GM12874 (cell line): ENCODE data around the gene SH3PXD2B.

Experiments
- TF ChIP-seq, protein P1 (sequence below): IDR thresholded peaks from 2 replicates; pipeline ENCODE4 v1.5.1; 2011; ENCODE audit warnings: low read depth, mild to moderate bottlenecking, control low read depth, low read length, moderate library complexity; ENCODE audit not compliant: insufficient read depth

SH3PXD2B gene

DNA sequence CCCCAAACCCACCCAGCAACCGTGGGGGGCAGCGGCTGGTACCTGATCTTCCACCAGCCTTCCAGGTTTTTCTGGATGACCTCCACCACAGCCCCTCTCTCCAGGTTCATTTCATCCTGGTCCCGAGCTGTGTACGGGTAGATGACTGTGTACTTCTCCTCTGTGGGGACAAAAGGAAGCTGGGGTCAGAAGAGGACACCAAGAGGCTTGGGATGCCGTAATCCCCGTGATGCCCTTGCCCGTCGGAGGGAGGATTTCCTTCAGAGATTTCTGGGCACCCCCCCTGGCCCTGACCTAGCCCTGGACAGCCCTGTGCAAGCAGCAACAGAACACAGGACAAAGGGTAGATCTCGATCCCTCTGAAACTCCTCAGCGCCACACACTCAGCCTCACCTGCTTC, 100.5 kb downstream of the SH3PXD2B start:
- TF ChIP-seq, protein P1, sequence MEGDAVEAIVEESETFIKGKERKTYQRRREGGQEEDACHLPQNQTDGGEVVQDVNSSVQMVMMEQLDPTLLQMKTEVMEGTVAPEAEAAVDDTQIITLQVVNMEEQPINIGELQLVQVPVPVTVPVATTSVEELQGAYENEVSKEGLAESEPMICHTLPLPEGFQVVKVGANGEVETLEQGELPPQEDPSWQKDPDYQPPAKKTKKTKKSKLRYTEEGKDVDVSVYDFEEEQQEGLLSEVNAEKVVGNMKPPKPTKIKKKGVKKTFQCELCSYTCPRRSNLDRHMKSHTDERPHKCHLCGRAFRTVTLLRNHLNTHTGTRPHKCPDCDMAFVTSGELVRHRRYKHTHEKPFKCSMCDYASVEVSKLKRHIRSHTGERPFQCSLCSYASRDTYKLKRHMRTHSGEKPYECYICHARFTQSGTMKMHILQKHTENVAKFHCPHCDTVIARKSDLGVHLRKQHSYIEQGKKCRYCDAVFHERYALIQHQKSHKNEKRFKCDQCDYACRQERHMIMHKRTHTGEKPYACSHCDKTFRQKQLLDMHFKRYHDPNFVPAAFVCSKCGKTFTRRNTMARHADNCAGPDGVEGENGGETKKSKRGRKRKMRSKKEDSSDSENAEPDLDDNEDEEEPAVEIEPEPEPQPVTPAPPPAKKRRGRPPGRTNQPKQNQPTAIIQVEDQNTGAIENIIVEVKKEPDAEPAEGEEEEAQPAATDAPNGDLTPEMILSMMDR = no peak

DNA sequence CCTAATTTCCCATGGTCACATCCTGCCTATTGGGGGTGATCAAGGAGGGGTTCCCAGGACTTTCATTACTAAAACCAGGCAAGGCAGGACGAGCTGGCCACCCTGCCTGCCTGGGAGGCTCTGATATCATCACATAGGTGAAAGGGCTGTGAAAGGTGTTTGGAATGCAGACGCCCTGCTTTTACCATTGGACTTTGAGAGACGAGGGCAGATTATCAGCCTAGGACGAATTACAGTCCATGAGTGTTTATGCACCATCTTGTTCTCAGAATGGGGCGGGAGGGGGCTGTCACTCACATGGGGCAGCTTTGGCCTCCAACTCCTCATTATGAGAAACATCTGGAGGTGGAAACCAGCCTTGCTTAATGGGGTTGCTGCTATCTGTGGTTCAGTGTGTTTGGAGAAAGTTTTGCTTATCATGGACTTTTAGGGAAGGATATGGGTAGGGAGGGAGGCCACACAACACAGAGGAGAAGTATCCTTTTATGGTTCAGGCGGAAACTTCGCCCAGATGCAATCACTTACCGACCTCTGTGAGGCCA, 101.0 kb downstream of the SH3PXD2B start:
- TF ChIP-seq, protein P1 = no peak

DNA sequence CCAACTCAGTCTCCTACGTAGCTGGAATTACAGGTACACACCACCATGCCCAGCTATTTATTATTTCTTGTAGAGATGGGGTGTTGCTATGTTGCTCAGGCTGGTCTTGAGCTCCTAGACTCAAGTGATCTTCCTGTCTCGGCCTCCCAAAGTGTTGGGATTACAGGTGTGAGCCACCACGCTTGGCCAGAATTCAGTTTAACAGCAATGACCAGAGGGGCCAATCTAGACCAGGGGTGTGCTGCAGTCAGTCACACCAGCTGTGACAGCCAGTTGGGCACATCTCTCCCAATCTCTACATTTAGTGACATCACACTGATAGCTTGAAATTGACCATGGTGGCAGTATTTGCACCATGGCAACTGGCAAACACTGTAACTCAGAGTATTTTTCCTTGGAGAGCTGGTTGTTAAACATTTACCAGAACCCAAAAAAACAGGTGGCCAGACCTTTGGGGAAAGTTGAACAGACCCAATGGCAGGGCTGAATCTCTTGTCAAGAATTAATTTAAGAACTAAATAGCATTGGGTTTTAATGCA, 103.0 kb downstream of the SH3PXD2B start:
- TF ChIP-seq, protein P1 = no peak

DNA sequence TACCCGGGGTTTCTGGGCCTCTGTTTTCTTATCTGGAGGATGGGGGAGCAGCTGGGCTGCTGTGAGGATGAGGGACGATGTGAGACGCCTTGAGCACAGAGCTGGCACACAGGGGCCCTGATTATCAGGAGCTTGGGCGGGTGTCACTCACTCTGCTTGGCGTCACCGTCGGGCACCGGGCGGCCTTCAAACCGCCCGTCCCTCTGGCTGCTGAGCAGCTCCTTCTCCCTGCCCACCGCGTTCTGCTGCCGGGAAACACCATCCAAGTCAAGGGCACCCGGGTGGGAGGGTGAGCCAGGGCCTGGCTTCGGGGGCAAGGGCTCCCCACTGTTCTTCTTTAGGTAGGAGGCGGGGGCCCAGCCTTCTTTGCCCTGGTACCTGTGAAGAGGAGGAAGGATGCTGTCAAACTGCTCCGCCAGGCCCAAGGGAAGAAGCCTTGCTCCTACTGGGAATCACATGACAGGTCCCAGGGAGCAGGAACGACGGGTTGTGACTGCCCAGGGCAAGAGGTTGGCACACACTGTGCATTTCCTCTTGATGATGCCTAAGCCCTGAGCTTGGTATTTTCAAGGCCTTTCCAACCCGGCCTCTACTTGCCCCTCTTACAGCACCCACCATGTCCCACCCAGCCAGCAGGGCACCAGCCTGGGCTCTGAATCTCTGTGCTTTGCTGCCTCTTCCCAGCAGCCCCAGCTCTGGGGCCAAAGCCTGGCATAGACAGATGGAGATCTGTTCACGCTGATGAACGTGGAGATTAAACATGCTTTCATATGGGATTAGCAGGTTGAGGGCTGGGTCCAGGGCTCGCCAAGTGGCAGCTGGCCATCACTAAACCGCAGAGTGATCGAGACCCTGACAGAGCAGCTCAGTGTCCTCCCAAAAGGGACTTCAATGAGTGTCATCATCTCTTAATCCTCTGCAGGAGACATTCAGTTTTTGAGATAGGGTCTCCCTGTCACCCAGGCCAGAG, 103.8 kb downstream of the SH3PXD2B start:
- TF ChIP-seq, protein P1 = no peak

DNA sequence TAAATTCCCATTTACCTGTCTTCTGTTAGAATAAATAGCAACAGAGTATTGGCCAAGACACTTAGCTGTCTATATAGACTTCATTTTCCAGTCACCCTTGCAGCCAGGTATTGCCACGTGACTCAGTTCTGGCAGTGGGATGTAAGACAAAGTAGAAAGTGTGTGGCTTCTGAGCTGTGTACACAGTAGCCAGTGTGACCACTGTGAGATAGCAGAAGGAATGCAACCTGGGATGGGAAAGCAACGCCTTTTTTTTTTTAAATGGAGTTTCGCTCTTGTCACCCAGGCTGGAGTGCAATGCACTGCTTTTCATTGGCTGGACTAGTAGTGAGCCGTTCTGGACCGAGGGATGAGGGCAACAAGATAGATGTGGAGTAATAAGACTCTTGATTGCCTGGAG, 106.2 kb downstream of the SH3PXD2B start:
- TF ChIP-seq, protein P1 = no peak

DNA sequence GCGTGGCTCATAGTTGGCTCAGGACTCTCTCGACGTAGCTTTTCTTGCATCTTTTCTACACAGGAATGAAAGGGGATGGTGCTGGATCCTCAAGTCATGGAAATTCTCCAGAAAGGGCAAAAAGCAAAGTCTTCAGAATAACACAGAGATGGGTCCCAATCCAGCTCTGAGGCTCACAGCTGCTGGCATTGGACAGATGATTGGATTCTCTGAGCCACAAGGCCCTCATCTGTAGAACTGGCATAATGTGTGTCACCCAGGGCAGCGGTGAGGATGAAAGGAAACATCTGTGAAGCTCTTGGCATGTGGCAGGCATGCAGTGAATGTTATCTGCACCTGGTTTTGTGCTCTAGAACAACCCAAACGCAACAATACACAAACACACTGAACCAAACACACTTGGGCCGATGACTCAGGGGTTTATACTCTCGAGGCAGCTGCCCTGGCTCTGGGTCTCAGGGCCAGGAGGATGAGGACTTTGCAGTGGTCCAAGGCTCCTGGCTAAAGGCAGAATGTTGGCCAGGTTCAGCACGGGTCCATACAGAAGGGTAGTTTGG, 106.8 kb downstream of the SH3PXD2B start:
- TF ChIP-seq, protein P1 = no peak

DNA sequence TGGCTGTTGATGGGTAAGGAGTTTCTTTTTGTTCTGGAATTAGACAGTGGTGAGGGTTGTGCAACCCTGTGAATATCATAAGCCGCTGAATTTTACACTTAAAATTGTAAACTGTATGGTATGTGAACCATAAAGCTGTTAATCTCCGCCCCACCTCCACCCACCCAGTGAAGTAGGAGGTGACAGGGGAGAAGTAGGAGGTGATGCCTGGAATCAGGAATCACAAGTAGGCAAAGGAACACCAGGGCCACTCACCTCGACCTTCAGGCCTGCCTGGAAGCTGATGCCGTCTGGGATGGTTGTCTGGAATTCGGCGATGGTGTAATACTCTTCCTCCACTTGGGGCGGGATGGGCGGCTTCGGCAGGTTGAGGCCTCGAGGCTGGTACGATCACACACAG, 108.4 kb downstream of the SH3PXD2B start:
- TF ChIP-seq, protein P1 = no peak
